Choroid plexus epithelial cell (primary cell): Measurements from ENCODE around the gene TUBA4B.

Experiments
- DNase-seq: peaks from one replicate; pipeline ENCODE4 v3.0.0-alpha.2; 2010; ENCODE audit warnings: low read depth
- H3K4me3 ChIP-seq: 2 replicates; pipeline ENCODE4 v1.5.1; 2011; ENCODE audit warnings: low read depth, mild to moderate bottlenecking, control low read depth, low read length, moderate library complexity
- TF ChIP-seq, protein P1 (sequence below): conservative IDR thresholded peaks from 2 replicates; pipeline ENCODE4 v1.5.1; 2011; ENCODE audit warnings: low read depth, mild to moderate bottlenecking, control low read depth, inconsistent platforms, low read length, moderate library complexity

TUBA4B gene

DNA sequence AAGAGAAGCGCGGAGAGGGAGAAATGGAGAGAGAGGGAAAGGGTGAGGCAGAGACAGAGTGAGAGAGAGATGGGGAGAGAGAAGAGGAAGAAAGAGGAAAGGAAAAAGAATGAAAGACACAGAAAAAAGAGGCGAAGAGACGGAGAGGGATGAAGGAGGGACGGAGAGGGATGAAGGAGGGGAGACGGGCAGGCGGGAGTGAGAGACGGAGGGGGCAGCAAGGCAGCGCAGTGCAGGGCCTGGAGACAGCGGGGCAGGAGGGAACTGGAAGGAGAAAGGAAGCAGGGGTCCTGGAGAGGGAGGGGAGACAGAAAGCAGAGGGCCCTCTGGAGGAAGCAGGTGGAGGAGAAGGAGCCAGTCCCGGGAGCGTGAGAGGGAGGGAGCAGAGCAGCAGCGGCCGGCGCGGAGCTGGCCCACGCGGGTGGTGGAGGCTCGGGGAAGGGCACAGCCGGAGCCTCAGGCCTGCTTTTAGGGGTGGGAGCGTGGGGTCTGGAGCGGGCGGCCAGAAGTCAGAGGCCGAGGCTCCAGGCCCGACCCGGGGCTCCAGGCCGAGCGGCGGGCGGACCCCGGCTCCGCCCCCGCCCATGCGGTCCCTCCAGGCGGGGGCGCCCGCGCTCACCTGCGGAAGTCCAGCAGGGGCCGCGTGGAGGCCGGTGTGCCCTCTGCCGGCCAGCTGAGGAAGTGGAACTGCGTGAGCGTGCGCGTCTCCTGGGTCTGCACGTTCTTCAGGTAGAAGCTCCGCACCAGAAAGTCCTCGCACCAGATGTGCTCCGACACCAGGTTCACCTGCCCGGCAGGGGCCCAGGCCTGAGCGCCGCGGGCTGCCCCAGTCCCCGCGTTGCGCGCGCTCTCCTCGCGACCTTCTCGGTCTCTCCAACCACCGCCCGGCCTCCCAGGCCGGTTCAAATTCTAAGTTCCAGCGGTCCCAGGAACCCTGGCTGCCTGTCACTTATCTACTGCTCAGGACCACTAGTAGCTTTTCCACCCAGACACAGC lies 41.6 kb downstream of the TUBA4B start:
- TF ChIP-seq, protein P1, sequence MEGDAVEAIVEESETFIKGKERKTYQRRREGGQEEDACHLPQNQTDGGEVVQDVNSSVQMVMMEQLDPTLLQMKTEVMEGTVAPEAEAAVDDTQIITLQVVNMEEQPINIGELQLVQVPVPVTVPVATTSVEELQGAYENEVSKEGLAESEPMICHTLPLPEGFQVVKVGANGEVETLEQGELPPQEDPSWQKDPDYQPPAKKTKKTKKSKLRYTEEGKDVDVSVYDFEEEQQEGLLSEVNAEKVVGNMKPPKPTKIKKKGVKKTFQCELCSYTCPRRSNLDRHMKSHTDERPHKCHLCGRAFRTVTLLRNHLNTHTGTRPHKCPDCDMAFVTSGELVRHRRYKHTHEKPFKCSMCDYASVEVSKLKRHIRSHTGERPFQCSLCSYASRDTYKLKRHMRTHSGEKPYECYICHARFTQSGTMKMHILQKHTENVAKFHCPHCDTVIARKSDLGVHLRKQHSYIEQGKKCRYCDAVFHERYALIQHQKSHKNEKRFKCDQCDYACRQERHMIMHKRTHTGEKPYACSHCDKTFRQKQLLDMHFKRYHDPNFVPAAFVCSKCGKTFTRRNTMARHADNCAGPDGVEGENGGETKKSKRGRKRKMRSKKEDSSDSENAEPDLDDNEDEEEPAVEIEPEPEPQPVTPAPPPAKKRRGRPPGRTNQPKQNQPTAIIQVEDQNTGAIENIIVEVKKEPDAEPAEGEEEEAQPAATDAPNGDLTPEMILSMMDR = peak; percentile 79
- peak overlapping the region; percentile 57 for H3K4me3 ChIP-seq

DNA sequence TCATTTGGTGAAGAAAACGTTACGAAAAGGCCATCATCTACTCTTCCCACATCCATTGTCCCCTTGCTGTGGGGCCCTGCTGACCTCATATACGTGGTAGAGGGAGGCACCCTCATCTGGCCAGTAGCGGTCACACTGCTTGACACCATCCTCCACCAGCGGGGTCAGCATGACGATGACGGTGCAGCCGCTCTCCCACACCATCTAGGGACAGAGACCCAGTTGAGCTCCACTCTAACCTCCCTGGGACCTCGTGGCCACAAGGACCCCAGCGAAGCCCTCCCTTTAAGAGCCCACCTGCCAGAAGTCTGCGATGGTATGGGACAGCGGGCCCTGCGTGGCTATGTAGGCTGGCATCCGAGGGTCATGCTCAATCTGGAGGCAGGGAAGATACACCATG lies 43.1 kb downstream of the TUBA4B start:
- no peak for DNase-seq
- no peak overlapping the region for H3K4me3 ChIP-seq
- TF ChIP-seq, protein P1 = no peak

More for the DNA sequence above, 41.6 kb downstream of the TUBA4B start:
- DNase-seq = peak; percentile 84

DNA sequence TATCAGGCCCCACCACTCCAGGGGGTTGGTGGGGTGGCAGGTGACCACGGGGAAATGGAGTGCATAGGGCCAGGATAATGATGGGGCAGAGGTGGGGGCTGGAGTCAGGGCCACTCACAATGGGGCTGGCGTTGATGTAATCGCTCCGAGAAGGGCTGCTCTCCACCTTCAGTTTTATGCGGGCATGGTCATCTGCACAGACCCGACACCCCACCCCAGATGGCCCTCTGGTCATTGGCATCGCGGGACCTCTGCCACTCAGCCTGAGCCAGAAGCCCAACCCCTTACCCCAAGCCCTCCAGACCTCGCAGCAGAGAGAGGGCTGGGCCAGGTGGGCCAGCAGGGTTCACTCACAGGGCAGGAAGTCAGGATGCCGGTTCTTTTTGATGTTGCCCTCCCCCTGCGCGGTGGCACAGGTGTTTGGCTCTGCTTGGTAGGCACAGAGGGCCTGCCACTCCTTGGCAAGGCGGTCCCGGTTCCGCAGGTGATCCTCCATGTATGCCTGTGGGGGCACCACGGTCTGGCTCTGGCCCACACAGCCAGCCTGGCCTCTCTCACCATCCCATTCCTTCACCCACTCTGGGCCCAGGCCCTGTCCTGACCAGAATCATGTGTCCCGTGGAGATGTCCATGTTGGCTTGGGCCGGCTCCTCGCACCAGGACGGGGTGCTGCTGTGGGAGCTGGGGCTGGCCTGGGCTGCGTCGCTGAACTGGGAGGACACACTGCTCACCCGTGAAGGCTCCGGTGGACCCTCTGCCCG lies 43.8 kb downstream of the TUBA4B start:
- TF ChIP-seq, protein P1 = no peak
- no peak overlapping the region for H3K4me3 ChIP-seq
- DNase-seq = no peak

DNA sequence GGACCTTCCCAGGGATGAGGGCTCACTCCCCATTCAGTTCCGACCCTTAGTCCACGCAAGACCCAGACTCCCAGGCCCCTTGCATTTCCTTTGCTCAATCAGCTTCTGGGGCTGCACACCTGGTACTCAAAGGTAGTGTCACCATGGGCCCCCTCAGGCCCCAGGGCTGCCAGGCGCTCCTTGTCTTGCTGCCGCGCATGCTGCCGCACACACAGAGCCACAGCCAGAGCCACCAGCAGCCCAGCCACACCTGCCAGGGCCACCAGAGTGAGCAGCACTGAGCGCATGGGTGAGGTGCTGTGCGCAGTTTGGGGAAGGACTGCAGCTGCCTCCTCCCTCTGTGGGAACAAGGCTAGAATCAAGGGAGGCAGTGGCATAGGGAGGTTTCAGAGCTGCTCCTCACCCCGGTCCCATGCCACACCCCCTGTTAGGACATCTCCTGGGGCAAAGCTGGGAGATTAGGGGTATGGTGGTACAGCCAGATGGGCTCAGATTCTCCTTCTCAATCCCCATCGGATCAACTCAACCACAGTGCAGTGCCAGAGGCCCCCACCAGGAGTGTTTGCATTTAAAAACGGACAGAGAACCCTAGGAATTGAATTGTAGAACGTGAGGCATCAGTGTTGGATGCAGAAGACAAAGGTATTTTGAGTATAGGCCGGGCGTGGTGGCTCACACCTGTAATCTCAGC lies 44.9 kb downstream of the TUBA4B start:
- TF ChIP-seq, protein P1 = peak; percentile 45
- DNase-seq = peak; percentile 17
- H3K4me3 ChIP-seq = no peak overlapping the region

DNA sequence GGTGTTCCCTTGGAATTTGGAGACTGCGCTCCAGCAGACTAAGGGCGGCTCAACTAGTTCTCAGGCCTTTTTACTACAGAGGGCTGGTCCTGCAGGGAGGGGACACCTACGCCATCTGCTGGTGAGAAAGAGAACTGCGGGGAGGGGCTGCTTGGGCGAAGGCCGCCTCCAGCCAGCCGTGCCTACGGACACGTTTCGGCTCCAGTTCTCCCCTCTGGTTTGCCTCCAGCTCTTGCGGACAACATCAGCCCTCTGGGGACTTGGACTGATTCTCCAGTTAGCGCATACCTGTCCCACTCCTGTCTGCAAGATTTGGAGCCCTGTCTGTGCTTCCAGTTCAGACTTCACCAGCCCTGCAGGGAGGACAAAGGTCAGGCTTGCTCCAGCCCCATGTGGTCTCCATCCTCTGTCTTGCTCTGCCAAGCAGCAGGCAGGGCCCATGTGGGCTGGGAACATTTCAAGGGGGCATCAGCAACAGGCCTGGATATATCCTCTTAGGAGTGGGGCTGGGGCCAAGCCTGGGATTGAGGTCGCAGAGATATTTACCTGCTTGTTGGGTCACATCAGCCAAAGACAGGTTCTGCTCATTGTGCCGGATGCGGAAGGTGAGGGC lies 45.8 kb downstream of the TUBA4B start:
- DNase-seq = peak; percentile 83
- no peak overlapping the region for H3K4me3 ChIP-seq
- TF ChIP-seq, protein P1 = peak; percentile 97

DNA sequence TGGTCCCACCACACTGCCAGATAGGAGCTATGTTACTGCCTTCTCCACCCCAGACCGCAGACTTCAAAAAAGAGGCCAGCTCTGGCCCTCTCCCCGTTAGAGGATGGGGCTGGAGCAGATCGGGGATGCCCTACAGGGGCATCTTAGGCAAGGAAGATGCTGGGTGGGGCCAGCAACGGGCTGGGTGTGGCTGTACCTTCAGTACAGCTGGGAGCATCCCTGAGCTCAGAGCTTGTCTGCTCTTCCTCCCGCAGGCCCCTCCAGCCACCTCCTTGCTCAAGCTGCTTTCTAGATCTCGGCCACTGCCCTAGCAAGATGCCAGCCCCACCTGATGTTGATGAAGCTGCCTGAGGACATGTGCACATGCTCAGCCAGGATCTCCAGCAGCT lies 46.3 kb downstream of the TUBA4B start:
- DNase-seq = no peak
- H3K4me3 ChIP-seq = no peak overlapping the region
- TF ChIP-seq, protein P1 = no peak
